Nephron progenitor cell (in vitro differentiated cells): ENCODE measurements around the gene ADAMTS5.

ENCODE experiments used
- DNase-seq: peaks from one replicate; pipeline ENCODE4 v3.0.0; 2021
- H3K27ac Mint-ChIP-seq: 2 replicates; pipeline ENCODE4 v1.8.0; 2021; ENCODE audit warnings: mild to moderate bottlenecking, moderate library complexity, mixed read lengths
- H3K27me3 Mint-ChIP-seq: 2 replicates; pipeline ENCODE4 v1.8.0; 2021; ENCODE audit warnings: mild to moderate bottlenecking, low read depth, mixed read lengths; ENCODE audit not compliant: poor library complexity
- H3K36me3 Mint-ChIP-seq: 2 replicates; pipeline ENCODE4 v1.8.0; 2021; ENCODE audit warnings: low read depth, mixed read lengths
- H3K4me1 Mint-ChIP-seq: 2 replicates; pipeline ENCODE4 v1.8.0; 2021; ENCODE audit warnings: mixed read lengths
- H3K4me3 Mint-ChIP-seq: 2 replicates; pipeline ENCODE4 v1.8.0; 2021; ENCODE audit warnings: mild to moderate bottlenecking, moderate library complexity, mixed read lengths
- H3K9me3 Mint-ChIP-seq: 2 replicates; pipeline ENCODE4 v1.8.0; 2021; ENCODE audit warnings: mild to moderate bottlenecking, moderate library complexity, mixed read lengths
- TF ChIP-seq, protein P1 (sequence below): fragments of 200-600 bp; sonication (generic); IDR thresholded peaks from 2 replicates; pipeline ENCODE4 v1.5.0; 2021; ENCODE audit warnings: antibody characterized with exemption

Gene ADAMTS5

DNA sequence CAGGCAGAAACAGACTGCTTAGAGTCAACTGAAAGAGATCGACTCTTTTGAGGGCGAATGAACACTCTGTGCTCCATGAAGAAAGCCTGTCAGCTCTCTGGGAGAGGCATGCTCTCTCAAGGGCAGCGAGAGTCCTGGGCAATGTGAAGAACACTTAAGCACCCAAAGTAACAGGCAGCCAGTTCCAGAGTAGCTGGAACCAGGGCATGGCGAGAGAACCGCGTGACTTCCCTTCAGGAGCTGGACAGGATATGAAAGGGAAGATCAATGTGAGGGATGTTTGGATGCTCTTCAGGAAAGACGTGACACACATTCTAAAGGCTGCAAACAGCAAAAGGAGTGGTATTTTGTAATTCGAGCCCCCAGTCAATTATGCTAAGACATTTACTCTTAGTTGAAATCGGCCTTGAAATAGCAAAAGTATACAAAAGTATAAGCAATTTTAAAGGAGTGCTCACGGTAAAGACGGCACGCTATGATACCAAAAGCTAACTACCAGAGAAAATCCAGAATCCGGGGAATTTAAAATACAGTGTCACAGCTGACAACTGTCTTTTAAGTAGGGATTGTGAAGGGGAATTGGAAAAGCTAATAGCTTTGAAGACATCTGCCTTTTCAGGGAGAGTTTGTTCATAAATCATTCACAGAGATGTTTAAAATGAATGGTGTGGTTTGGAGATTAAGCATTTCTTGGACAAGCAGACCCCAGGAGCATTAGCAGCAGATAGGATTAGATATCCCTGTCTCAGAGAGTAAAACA lies 20.8 kb downstream of the ADAMTS5 start:
- no peak overlapping the region for H3K4me3 Mint-ChIP-seq
- no peaks in the 10 kb centered on the region for H3K9me3 Mint-ChIP-seq
- TF ChIP-seq, protein P1, sequence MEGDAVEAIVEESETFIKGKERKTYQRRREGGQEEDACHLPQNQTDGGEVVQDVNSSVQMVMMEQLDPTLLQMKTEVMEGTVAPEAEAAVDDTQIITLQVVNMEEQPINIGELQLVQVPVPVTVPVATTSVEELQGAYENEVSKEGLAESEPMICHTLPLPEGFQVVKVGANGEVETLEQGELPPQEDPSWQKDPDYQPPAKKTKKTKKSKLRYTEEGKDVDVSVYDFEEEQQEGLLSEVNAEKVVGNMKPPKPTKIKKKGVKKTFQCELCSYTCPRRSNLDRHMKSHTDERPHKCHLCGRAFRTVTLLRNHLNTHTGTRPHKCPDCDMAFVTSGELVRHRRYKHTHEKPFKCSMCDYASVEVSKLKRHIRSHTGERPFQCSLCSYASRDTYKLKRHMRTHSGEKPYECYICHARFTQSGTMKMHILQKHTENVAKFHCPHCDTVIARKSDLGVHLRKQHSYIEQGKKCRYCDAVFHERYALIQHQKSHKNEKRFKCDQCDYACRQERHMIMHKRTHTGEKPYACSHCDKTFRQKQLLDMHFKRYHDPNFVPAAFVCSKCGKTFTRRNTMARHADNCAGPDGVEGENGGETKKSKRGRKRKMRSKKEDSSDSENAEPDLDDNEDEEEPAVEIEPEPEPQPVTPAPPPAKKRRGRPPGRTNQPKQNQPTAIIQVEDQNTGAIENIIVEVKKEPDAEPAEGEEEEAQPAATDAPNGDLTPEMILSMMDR = no peak
- H3K36me3 Mint-ChIP-seq = no peaks in the 10 kb centered on the region
- DNase-seq = no peak
- H3K27ac Mint-ChIP-seq = peak overlapping the region; percentile 43
- H3K27me3 Mint-ChIP-seq = no peaks in the 10 kb centered on the region
- peaks cover 21% of the 10 kb centered on the region for H3K4me1 Mint-ChIP-seq

DNA sequence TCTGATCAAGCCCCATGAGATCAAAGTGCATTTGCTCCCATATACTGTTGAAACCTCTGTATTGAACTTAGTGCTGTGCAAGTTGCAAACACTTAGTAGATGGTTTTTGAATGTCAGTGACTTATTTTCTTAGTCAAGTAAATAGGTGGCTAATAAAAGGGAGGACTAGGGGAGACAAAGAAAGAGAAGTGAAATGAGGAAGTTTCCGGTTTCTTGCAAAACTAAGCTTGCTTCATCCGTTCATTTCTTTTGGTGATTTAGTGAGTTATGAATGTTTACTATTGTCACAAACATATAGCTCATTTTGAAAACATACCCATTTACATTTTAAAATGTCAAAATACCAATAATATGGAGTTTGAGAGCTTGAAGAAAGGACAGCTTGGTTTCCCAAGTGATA lies 23.0 kb downstream of the ADAMTS5 start:
- Mint-ChIP-seq H3K27me3 (no peaks in the 10 kb centered on the region), H3K27ac (no peak overlapping the region), H3K9me3 (no peaks in the 10 kb centered on the region), H3K4me1 (peaks cover 18% of the 10 kb centered on the region), H3K36me3 (no peaks in the 10 kb centered on the region), H3K4me3 (no peak overlapping the region)
- no peak for DNase-seq
- TF ChIP-seq, protein P1 = no peak

DNA sequence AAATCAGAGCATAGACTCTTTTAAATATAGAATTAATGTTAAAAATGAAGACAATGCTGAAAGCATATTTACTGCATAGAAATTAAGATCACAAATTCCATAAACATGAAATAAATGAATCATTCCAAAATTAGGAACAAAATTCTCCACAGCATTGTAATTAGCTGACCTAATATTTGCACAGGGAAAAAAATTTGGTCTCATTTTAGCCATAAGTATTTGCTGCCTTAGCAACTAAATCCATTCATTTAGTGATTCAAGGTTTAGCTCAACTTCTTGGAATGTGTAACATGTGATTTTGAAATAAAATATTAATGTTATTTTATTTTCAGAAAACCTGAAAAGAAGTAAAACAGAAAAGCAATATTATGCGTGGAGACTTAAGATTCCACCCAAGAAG lies 25.5 kb downstream of the ADAMTS5 start:
- no peak overlapping the region for H3K27ac Mint-ChIP-seq
- no peaks in the 10 kb centered on the region for H3K27me3 Mint-ChIP-seq
- no peaks in the 10 kb centered on the region for H3K9me3 Mint-ChIP-seq
- no peak overlapping the region for H3K4me3 Mint-ChIP-seq
- DNase-seq = no peak
- H3K4me1 Mint-ChIP-seq = peaks cover 10% of the 10 kb centered on the region
- H3K36me3 Mint-ChIP-seq = no peaks in the 10 kb centered on the region
- TF ChIP-seq, protein P1 = no peak

GRCh38 chr21:26939601-26940111 lies 27.2 kb downstream of the ADAMTS5 start:
- no peak overlapping the region for H3K4me3 Mint-ChIP-seq
- DNase-seq = no peak
- H3K4me1 Mint-ChIP-seq = no peaks in the 10 kb centered on the region
- no peaks in the 10 kb centered on the region for H3K9me3 Mint-ChIP-seq
- no peaks in the 10 kb centered on the region for H3K36me3 Mint-ChIP-seq
- H3K27me3 Mint-ChIP-seq = no peaks in the 10 kb centered on the region
- TF ChIP-seq, protein P1 = no peak
- no peak overlapping the region for H3K27ac Mint-ChIP-seq

DNA sequence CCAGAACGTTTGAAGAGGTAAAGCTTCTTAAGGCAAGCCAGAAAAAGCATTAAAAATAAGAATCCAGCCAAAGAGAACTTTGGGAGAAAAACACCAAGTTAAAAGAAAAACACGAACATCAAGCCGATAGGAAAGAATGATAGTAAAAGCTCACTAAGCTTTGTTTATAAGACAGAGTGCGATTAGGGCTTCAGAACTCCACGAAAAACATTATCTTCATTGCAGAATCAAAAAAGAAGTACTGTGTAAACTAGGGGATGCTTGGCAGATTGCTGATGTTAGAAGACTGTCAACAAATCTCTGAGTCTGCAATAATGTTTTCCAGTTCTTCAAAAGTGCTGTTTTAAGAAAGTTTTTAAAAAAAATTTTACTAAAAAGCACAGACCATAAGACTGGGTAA lies 30.2 kb downstream of the ADAMTS5 start:
- TF ChIP-seq, protein P1 = no peak
- no peak overlapping the region for H3K27ac Mint-ChIP-seq
- no peaks in the 10 kb centered on the region for H3K36me3 Mint-ChIP-seq
- no peaks in the 10 kb centered on the region for H3K9me3 Mint-ChIP-seq
- H3K4me3 Mint-ChIP-seq = no peak overlapping the region
- no peaks in the 10 kb centered on the region for H3K4me1 Mint-ChIP-seq
- DNase-seq = no peak
- H3K27me3 Mint-ChIP-seq = no peaks in the 10 kb centered on the region

DNA sequence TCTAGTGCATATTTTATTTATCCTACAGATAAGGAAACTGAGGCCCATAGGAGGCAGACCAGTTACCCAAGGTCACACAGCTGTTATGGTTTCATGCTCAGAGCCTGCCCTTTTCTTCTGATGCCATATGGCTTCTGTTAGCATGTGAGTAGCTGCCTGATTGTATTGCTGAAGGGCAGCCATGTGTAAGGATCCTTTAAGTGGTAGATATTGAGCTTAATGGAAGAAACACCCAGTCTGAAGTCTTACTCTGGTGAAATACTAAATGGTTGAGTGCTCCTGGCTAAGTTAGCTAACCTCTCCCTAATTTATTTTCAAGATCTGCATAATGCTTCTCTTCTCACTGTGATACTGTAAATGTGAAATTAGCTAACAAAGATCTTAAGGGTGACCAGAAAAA lies 30.9 kb downstream of the ADAMTS5 start:
- Mint-ChIP-seq H3K27ac (no peak overlapping the region), H3K9me3 (no peaks in the 10 kb centered on the region), H3K4me3 (no peak overlapping the region), H3K36me3 (no peaks in the 10 kb centered on the region), H3K4me1 (no peaks in the 10 kb centered on the region), H3K27me3 (no peaks in the 10 kb centered on the region)
- DNase-seq = no peak
- TF ChIP-seq, protein P1 = no peak
